Activated T-cell treated with anti-CD3 and anti-CD28 coated beads, Interleukin-2, amount 50 U/mL, for 48 hours (primary cell): Measurements from ENCODE around the gene TEX28.
"Not testable (repeated sequence)": the region's sequence is repeated elsewhere in the genome, so short reads cannot be mapped to it uniquely, and the experiment has no call there.

Experiments
- DNase-seq, 2 experiments: peaks; one replicate each; pipeline ENCODE4 v3.0.0-alpha.2; 2020

The TEX28 gene

GRCh38 chrX:154239982-154240503 is 54.9 kb downstream of the TEX28 start:
- not testable (repeated sequence) for DNase-seq

DNA sequence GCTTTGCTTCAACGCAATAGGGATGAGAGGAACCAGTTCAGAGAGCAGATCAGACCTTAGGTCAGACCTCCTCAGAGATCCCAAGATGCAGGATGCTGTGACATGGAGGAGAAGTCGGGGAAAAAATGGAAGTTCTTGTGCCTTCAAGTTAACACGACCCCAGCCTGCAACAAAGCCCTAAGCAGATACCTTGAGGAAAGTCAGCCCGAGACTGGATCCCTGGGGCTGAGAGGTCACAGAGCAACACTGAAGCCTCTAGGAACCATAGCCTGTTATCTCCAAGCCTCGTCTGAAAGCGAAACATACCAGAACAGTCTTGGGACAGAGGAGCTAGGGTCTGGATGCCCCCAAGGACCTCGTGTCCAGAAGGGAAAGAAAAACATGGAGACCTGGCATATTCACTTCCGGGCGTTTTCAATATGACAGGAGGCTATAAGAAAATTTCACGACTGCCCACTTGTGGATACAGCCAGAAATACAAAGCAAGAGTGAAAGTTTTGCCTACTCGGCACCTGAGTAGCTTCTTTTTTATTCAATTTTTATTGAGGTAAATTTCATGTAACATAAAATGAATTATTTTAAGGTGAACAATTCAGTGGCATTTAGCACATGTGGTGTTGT is 55.9 kb downstream of the TEX28 start:
- not testable (repeated sequence) for DNase-seq

DNA sequence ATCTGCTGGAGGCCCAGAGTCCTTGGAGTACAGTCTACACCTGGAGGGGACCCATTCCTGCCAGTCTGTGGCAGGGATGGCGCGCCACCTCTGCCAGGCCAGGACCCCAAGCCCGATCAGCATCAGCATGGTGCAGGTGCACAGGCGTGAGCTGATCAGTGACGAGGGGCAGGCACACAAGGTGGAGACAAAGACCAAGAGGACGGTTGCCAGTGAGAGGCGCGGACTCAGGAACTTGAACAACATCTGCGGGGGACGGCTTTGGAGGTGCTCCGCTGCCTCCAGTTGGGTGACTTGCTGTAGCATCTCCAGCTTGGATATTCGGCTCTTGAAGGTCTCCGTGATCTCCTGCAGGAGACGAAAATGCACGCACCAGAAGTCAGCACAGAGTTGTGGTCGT is 61.3 kb downstream of the TEX28 start:
- not testable (repeated sequence) for DNase-seq

DNA sequence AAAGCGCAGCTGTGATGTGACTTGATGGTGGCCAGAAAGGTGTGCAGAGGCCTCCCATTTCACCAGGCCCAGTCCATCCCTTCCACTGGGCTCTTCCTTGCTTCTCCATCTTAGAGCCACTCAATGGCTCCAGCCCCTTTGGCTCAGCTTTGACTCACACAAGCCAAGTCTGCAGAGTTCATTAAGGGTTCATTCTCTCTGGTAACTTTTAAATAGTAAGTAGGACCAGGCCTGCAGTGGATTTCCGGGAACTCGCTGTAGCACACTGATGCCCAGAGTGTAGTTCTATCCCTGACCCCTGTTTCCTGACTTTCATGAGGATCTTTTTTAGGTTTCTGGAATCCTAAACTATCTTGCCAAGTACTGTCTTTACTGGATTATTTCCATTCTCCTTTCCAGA is 63.5 kb downstream of the TEX28 start:
- not testable (repeated sequence) for DNase-seq

- DNase-seq, result not testable (repeated sequence)
These were observed 68.2 kb downstream of the TEX28 start for GRCh38 chrX:154226706-154227105.

DNA sequence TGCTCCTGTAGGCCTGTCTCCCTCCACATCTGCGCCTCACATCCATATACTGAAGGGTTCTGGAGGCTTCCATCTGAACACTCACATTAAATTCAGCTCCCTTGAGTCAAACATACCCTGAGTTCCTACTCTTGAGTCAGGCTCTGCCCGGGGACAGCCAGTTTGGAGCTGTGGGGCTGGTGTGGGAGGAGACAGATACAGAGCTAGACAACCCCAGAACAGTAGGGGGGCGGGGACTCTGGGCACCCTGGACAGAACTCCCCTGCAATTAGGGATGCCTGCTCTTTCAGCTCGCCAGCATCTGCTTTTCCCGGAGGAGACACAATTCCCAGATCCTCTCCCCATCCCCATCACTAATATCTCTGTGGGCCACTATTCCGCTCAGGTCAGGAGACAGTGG is 69.6 kb downstream of the TEX28 start:
- DNase-seq, result not testable (repeated sequence)
